ENCODE results near the gene SHISAL1. TPM values are rescaled to one million over a fixed set of nuclear protein-coding genes. Genes with fewer than 3 reads are reported as not detected.

Gene SHISAL1
- total RNA-seq, 1 donor, result 11.4 TPM

- no peak for DNase-seq (ENCODE audit: low read depth)
- no peak for TF ChIP-seq CTCF (IDR thresholded peaks at IDR 0.05; ENCODE audit: insufficient read depth, low read length)
- no peak overlapping the region for H3K4me3 ChIP-seq (ENCODE audit: low read depth, low read length)
These were observed 25.5 kb upstream of the SHISAL1 start for GRCh38 chr22:44338177-44338810.

DNA sequence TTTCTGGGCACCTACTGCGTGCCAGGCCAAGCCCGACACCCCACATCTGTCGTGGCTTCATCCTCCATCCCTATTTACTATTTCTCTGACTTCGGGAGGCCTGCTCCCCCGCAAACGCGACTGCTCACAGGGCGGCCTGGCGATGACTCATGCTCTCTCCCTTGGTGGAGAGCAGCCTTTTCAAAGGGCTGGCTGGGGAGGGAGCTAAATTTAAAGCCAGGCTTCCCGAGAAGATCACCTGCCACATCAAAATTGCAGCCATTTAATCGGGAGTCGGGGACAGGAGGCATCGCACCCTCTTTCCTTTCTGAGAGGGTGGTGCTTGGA lies 24.9 kb upstream of the SHISAL1 start:
- no peak overlapping the region for H3K4me3 ChIP-seq (ENCODE audit: low read depth, low read length)
- no peak for TF ChIP-seq CTCF (IDR thresholded peaks at IDR 0.05; ENCODE audit: insufficient read depth, low read length)
- peak; percentile 69 for DNase-seq (ENCODE audit: low read depth)

DNA sequence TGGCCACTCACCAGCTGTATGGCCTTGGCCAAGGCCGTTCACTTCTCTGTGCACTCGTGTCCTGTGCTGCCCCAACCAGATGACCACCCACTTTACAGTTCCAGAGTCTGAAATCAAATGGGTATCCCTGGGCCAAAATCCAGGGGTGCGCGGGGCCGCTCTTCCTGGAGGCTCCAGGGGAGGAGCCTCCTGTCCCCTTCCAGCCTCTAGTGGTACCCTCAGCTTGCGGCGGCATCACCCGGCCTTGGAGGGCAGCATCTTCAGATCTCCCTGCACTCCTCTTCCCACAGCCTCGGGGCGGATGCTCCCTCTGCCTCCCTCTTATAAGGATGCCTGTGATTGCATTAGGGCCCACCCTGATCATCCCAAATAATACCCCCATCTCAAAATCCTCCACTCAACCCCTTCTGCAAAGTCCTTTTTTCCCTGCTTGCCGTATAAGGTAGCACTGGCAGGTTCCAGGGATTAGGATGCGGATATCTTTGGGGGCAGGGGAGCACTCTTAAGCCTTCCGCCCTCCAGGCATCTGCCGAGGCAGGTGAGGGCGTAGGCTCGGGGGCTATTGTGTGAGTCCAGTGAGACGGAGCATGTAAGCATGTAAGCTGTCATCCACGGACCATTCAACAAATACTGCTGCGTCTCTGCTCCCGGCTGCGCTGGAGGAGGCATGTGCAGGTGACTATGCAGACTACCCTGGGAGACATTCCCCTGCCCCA lies 24.4 kb upstream of the SHISAL1 start:
- no peak overlapping the region for H3K4me3 ChIP-seq (ENCODE audit: low read depth, low read length)
- DNase-seq (ENCODE audit: low read depth), result no peak
- no peak for TF ChIP-seq CTCF (IDR thresholded peaks at IDR 0.05; ENCODE audit: insufficient read depth, low read length)

DNA sequence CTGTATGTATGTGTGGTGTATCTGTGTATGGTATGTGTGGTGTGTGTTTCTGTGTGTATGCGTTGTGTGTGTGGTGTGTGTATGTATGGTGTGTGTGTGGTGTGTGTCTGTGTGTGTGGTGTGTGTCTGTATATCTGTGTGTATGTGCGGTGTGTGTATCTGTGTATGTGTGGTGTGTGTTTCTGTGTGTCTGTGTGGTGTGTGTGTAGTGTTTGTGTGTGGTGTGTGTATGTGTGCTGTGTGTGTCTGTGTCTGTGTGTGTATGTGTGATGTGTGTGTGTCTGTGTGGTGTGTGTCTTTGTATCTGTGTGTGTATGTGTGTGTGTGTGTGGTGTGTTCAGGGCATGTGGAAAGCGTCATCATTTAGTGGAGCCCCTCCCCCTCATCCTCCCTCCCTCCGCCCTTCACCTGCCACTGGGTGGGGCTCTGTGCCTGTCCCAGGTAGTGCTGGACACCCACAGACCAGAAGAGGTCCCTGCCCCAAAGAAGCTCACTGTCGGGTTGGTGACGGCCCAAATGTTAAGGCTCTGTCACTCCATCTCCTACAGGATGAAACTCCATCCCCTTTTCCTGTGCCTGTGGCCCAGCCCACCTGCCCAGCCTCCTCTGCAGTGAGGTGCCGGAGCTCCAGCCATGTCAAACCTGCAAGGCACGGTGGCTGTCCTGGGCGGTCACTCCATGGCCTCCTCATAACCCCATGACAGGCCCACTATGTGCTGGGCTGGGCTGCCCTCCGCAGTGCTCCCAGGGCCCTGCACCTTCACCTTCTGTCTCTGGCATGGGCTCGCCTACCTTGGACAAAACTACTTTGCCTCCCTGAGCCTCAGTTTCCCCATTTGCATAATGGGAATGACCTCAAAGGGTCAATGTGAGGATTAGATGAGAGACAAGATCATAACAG lies 23.4 kb upstream of the SHISAL1 start:
- TF ChIP-seq CTCF (IDR thresholded peaks at IDR 0.05; ENCODE audit: insufficient read depth, low read length), result no peak
- H3K4me3 ChIP-seq (ENCODE audit: low read depth, low read length), result no peak overlapping the region
- DNase-seq (ENCODE audit: low read depth), result no peak

- no peak for DNase-seq (ENCODE audit: low read depth)
- no peak for TF ChIP-seq CTCF (IDR thresholded peaks at IDR 0.05; ENCODE audit: insufficient read depth, low read length)
- no peak overlapping the region for H3K4me3 ChIP-seq (ENCODE audit: low read depth, low read length)
These were observed 22.5 kb upstream of the SHISAL1 start for GRCh38 chr22:44335066-44335839.

Data from fibroblast of the aortic adventitia (primary cell).